ENCODE results near the gene NEK11.

DNA sequence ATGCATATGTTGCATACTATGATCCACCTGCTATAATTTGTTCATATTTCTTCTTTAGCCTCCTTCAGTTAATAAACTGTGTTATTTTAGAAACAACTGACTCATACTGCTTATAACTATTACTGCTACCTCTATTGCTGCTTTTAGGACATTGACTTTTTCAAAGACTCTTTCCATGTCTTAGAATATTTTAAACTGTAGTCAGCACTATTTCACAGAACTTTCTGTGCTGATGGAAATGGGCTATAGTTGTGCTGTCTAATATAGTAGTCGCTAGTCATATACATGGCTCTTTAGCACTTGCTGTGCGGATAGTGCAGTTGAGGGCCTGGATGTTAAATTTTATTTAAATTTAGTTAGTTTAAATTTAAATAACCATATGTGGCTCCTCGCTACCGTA is 55.6 kb downstream of the NEK11 start:
- TF ChIP-seq, protein P1, sequence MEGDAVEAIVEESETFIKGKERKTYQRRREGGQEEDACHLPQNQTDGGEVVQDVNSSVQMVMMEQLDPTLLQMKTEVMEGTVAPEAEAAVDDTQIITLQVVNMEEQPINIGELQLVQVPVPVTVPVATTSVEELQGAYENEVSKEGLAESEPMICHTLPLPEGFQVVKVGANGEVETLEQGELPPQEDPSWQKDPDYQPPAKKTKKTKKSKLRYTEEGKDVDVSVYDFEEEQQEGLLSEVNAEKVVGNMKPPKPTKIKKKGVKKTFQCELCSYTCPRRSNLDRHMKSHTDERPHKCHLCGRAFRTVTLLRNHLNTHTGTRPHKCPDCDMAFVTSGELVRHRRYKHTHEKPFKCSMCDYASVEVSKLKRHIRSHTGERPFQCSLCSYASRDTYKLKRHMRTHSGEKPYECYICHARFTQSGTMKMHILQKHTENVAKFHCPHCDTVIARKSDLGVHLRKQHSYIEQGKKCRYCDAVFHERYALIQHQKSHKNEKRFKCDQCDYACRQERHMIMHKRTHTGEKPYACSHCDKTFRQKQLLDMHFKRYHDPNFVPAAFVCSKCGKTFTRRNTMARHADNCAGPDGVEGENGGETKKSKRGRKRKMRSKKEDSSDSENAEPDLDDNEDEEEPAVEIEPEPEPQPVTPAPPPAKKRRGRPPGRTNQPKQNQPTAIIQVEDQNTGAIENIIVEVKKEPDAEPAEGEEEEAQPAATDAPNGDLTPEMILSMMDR (IDR thresholded peaks at IDR 0.05): no peak
- TF ChIP-seq POLR2A (IDR thresholded peaks at IDR 0.05): no peak
